NB4 (cell line): Measurements from ENCODE around the gene AJUBA.

Experiments
- DNase-seq: peaks from one replicate; pipeline ENCODE4 v3.0.0; 2010; ENCODE audit warnings: low read depth
- H3K4me3 ChIP-seq: one replicate; pipeline ENCODE4 v1.5.1; 2011; ENCODE audit warnings: mild to moderate bottlenecking, low read depth, low read length, moderate library complexity
- MYC ChIP-seq: IDR thresholded peaks from 2 replicates; pipeline ENCODE4 v1.6.1; 2011; ENCODE audit warnings: low read depth, low read length
- POLR2A ChIP-seq: IDR thresholded peaks from 2 replicates; pipeline ENCODE4 v1.6.1; 2011; ENCODE audit warnings: mild to moderate bottlenecking; ENCODE audit not compliant: insufficient read length; ENCODE audit errors: extremely low read depth
- TF ChIP-seq, protein P1 (sequence below): IDR thresholded peaks from 2 replicates; pipeline ENCODE4 v1.6.1; 2011; ENCODE audit warnings: low read depth, low read length
- TF ChIP-seq, protein P2 (sequence below): IDR thresholded peaks from one replicate; pipeline ENCODE4 v1.5.1; 2012; ENCODE audit warnings: low read depth, low read length

Gene AJUBA

DNA sequence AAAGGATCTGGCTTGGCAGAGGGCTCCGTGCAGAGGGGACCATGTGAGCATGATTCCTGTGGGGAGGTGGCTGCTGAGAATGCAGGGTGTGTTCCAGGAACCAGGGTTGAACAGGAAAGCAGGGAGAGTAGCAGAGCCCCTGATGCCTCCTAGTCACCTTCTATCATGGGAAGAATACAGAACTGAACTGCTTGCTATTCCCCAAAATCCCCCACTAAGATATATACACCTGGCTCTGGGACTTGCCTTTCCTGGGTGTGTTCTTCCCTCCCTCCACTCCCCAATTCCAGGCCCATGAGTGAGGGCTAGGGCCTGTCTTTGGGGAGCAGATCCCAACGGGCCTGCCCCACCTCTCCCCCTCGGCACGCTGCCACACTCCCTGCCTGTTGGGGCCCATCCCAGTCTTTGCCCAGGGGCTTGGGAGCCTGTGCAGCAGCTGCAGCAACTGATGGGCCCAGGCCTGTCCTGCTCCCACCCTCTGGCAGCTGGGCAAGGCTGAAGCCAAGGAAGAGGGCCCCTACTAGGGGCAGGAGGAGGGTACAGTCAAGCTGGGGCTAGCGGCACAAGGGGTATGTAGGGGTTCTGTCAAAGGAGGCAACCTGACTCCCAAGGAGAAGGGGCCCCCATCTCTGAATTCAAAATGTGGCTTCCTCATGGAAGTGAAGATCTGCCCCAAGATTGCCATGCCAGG, 3.2 kb downstream of the AJUBA start:
- no peak overlapping the region for H3K4me3 ChIP-seq
- TF ChIP-seq POLR2A, result no peak
- TF ChIP-seq, protein P1, sequence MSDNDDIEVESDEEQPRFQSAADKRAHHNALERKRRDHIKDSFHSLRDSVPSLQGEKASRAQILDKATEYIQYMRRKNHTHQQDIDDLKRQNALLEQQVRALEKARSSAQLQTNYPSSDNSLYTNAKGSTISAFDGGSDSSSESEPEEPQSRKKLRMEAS, result no peak
- no peak for TF ChIP-seq MYC
- TF ChIP-seq, protein P2, sequence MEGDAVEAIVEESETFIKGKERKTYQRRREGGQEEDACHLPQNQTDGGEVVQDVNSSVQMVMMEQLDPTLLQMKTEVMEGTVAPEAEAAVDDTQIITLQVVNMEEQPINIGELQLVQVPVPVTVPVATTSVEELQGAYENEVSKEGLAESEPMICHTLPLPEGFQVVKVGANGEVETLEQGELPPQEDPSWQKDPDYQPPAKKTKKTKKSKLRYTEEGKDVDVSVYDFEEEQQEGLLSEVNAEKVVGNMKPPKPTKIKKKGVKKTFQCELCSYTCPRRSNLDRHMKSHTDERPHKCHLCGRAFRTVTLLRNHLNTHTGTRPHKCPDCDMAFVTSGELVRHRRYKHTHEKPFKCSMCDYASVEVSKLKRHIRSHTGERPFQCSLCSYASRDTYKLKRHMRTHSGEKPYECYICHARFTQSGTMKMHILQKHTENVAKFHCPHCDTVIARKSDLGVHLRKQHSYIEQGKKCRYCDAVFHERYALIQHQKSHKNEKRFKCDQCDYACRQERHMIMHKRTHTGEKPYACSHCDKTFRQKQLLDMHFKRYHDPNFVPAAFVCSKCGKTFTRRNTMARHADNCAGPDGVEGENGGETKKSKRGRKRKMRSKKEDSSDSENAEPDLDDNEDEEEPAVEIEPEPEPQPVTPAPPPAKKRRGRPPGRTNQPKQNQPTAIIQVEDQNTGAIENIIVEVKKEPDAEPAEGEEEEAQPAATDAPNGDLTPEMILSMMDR, result no peak
- no peak for DNase-seq

DNA sequence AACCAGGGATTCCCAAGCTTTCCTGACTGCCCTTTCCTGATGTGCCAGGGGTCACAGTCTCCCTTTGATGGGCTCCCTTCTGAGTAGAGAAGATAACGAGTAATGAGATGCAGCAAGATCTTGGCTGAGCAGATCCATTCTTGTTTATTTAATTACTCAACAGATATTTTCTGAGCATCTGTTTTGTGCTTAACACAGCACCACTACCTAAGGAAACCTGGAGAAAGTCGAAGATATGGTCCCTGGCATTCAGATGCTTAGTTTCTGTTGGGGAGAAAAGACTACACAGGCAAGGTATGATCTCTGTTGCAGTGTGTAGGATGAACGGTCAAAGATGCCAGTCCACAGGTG, 3.9 kb downstream of the AJUBA start:
- TF ChIP-seq POLR2A, result no peak
- TF ChIP-seq, protein P2, result no peak
- TF ChIP-seq MYC, result no peak
- TF ChIP-seq, protein P1, result no peak
- DNase-seq, result no peak
- H3K4me3 ChIP-seq, result no peak overlapping the region

DNA sequence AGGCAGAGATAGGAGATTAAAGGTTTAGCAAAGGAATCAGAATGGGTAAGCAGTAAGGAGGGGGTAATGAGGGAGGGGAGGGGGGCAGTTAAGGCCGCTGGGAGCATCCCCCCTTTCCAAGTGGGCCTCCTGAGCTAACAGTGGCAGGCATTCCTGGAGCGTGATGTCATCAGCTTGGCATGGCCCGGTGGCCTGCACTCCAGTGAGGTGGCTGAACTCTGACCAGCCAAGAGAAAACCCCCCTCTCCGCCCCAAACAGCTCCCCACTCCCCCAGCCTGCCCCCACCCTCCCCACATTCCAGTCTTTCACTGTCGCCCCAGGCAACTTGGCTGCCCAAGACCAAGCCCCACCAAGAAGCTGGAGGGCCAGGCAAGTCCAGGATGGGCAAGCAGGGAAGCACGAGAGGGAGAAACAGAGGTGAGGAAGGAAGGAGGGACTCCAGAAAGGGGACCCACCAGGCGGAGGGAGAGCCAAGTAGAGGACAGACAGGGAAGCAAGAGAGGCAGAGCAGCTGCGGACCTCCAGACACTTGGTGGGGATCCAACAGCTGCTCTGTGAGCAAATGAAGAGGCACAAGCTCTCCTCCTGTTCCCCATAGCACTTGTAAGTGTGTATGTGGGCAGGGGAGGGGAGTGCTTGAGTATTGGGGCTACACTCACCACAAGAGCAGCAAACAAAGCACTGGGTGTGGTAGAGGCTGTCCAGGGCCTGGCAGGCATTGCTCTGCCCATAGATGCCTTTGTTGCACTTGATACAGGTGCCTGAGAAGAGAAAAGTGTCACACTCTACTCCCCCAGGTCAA, 4.5 kb downstream of the AJUBA start:
- no peak for TF ChIP-seq MYC
- DNase-seq, result no peak
- no peak overlapping the region for H3K4me3 ChIP-seq

DNA sequence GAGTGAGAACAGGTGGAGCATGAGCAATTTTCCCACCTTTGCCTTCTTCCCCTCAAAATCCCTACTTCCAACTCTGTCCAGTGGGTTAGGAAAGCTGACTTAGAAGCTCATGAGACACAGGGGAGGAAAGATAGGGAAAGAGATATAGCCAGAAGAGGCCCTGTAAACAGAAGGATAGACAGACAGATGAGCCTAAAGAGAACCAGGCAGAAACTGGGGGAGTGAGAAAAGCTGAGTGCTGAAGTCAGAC, 5.0 kb downstream of the AJUBA start:
- TF ChIP-seq MYC (no peak), POLR2A (no peak)
- TF ChIP-seq, protein P2, result no peak
- TF ChIP-seq, protein P1, result no peak
- H3K4me3 ChIP-seq, result no peak overlapping the region
- DNase-seq, result no peak

DNA sequence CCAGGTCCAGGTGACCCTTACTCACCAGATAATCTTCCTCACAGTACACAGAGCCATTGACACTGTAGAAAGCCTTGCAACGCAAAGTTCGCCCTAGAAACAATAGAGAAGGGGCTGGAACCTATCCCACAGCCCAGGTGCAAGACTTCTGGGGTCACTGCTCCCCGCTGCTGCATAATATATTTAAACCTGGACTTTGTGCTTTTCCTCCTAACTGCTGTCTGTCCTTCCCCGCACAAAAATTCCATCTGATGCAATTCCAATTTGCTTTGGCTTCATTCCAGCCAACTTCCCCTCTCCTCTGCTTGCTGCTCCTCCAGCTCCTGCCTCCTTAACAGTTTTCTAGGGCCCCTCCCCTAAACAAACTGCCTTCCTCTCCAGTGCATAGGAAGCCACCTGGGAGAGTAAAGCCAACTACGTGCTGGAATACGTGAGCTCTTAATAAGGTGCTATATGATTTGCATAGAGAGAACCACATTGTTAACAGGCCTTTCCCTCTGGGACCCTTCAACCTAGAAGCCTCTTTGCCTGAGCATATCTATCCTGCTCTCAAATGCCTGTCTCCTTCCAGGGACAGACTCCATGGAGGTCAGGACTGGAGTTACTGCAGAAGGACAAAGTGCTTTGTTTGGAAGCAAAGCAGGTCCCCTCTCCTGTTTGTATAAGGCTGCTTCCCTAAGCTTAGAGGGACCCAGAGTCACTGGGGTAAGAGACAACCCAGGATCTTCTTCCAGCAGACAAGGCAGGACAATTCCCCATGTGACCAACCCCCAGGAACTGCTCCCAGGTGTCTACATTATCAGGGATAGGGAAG, 5.5 kb downstream of the AJUBA start:
- TF ChIP-seq, protein P2, result no peak
- TF ChIP-seq, protein P1, result no peak
- TF ChIP-seq POLR2A (no peak), MYC (no peak)
- H3K4me3 ChIP-seq, result no peak overlapping the region
- no peak for DNase-seq
